ENCODE measurements around the gene HSPB6. TPM values are rescaled to one million over a fixed set of nuclear protein-coding genes. Genes with fewer than 3 reads are reported as not detected.

The HSPB6 gene
- total and polyA plus RNA-seq, 3 experiments from 2014 or later: not detected

DNA sequence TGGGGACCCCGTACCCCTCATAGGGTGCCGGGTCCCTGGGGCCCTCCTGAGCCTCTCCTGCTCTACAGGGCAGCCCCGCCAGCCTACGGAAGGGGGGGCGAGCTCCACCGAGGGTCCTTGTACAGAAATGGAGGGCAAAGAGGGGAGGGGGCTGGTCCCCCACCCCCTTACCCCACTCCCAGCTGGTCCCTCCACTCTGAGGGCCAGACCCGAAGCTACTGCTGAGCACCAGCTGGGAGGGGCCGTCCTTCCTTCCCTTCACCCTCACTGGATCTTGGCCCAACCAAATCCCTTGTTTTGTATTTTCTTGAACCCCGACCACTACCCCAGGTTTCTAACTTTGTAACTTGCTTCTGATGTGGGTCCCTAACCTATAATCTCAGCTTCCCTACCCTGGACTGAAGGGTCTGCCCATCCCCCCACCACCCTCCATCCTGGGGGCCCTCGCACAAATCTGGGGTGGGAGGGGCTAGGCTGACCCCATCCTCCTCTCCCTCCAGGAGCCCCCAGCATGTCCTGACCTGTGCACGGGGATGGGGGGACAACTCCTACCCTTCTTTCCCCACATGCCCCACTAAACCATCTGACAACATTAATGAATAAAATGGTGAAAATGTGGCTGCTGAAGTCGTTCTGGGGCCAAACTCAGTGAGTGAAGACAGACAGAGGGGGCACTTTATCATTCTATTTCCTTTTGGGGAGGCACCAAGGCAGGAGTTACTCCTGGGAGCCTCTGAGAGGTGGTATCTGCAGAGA lies 31.6 kb upstream of the HSPB6 start:
- H3K36me3 ChIP-seq (ENCODE audit: insufficient read depth, low read length): no peaks in the 10 kb centered on the region
- H3K4me1 ChIP-seq (ENCODE audit: insufficient read depth, low read length): no peaks in the 10 kb centered on the region
- Mint-ChIP-seq H3K4me1 (no peaks in the 10 kb centered on the region), H3K9me3 (no peaks in the 10 kb centered on the region), H3K27ac (peak overlapping the region in 2 of 8 donors; percentile 19 to 58), H3K36me3 (peaks cover 0 to 2% (median 0%) of the 10 kb centered on the region in 3 donors), H3K27me3 (peaks cover 1 to 8% of the 10 kb centered on the region in 2 donors), H3K4me3 (no peak overlapping the region)
- no peaks in the 10 kb centered on the region for H3K27me3 ChIP-seq (ENCODE audit: insufficient read depth, low read length, poor library complexity, severe bottlenecking)
- no peak for DNase-seq
- ChIA-PET POLR2A (no interaction called here), CTCF (no interaction called here)
- no peak overlapping the region for H3K27ac ChIP-seq (ENCODE audit: low read depth, low read length)
- H3K4me3 ChIP-seq (ENCODE audit: low read length): no peak overlapping the region
- H3K9me3 ChIP-seq (ENCODE audit: low read length): no peaks in the 10 kb centered on the region

DNA sequence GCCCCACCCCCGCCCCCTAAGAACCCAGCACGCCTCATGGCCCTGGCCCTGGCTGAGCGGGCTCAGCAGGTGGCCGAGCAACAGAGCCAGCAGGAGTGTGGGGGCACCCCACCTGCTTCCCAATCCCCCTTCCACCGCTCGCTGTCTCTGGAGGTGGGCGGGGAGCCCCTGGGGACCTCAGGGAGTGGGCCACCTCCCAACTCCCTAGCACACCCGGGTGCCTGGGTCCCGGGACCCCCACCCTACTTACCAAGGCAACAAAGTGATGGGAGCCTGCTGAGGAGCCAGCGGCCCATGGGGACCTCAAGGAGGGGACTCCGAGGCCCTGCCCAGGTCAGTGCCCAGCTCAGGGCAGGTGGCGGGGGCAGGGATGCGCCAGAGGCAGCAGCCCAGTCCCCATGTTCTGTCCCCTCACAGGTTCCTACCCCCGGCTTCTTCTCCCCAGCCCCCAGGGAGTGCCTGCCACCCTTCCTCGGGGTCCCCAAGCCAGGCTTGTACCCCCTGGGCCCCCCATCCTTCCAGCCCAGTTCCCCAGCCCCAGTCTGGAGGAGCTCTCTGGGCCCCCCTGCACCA lies 30.5 kb upstream of the HSPB6 start:
- Mint-ChIP-seq H3K9me3 (no peaks in the 10 kb centered on the region), H3K27ac (no peak overlapping the region), H3K27me3 (no peaks in the 10 kb centered on the region), H3K4me1 (peaks cover 0 to 2% (median 0%) of the 10 kb centered on the region in 3 donors), H3K4me3 (no peak overlapping the region), H3K36me3 (peaks cover 0 to 4% (median 3%) of the 10 kb centered on the region in 3 donors)
- Histone ChIP-seq H3K4me1 (ENCODE audit: insufficient read depth, low read length) (no peaks in the 10 kb centered on the region), H3K36me3 (ENCODE audit: insufficient read depth, low read length) (no peaks in the 10 kb centered on the region), H3K27ac (ENCODE audit: low read depth, low read length) (no peak overlapping the region), H3K27me3 (ENCODE audit: insufficient read depth, low read length, poor library complexity, severe bottlenecking) (no peaks in the 10 kb centered on the region), H3K4me3 (ENCODE audit: low read length) (no peak overlapping the region), H3K9me3 (ENCODE audit: low read length) (no peaks in the 10 kb centered on the region)
- ChIA-PET CTCF (interaction anchor here (0.6 kb wide), 1 partner anchor 95 kb away, joined by 3 read pairs; no protein-coding TSS in a partner anchor), POLR2A (no interaction called here)
- DNase-seq: no peak

DNA sequence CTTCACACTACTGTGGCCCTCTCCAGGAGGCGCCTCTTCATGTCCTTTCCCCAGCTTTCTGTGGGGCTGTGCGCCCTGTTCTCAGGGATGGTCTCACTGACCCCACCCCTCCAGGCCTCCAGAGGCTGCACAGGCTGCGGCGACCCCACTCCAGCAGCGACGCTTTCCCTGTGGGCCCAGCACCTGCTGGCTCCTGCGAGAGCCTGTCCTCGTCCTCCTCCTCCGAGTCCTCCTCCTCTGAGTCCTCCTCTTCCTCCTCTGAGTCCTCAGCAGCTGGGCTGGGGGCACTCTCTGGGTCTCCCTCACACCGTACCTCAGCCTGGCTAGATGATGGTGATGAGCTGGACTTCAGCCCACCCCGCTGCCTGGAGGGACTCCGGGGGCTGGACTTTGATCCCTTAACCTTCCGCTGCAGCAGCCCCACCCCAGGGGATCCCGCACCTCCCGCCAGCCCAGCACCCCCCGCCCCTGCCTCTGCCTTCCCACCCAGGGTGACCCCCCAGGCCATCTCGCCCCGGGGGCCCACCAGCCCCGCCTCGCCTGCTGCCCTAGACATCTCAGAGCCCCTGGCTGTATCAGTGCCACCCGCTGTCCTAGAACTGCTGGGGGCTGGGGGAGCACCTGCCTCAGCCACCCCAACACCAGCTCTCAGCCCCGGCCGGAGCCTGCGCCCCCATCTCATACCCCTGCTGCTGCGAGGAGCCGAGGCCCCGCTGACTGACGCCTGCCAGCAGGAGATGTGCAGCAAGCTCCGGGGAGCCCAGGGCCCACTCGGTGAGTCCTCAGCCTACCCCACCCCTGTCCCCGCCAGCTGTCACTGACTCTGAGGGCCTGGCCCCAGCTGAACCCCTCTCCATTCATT lies 29.7 kb upstream of the HSPB6 start:
- no peak overlapping the region for H3K4me3 ChIP-seq (ENCODE audit: low read length)
- ChIA-PET POLR2A (no interaction called here), CTCF (no interaction called here)
- Mint-ChIP-seq H3K4me3 (peak overlapping the region in 1 of 7 donors; percentile 37), H3K36me3 (peaks cover 0 to 4% (median 3%) of the 10 kb centered on the region in 3 donors), H3K27me3 (no peaks in the 10 kb centered on the region), H3K9me3 (no peaks in the 10 kb centered on the region), H3K27ac (peak overlapping the region in 1 of 8 donors; percentile 82), H3K4me1 (peaks cover 0 to 2% (median 0%) of the 10 kb centered on the region in 3 donors)
- H3K9me3 ChIP-seq (ENCODE audit: low read length): no peaks in the 10 kb centered on the region
- no peak for DNase-seq
- H3K27me3 ChIP-seq (ENCODE audit: insufficient read depth, low read length, poor library complexity, severe bottlenecking): no peaks in the 10 kb centered on the region
- H3K36me3 ChIP-seq (ENCODE audit: insufficient read depth, low read length): no peaks in the 10 kb centered on the region
- H3K4me1 ChIP-seq (ENCODE audit: insufficient read depth, low read length): no peaks in the 10 kb centered on the region
- no peak overlapping the region for H3K27ac ChIP-seq (ENCODE audit: low read depth, low read length)

DNA sequence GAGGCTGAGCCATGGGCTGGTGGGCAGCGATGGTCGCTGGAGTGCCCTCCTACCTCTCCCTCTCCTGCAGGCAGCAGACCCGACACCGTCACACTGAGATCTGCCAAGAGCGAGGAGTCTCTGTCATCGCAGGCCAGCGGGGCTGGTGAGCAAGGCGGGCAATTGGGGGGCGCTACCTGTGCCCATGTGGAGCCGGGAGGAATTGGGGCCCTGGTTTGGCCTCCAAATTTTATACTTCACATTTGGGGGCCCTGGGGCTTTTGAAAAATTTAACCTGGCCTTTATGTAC lies 28.5 kb upstream of the HSPB6 start:
- POLR2A ChIA-PET: no interaction called here
- Histone ChIP-seq H3K9me3 (ENCODE audit: low read length) (no peaks in the 10 kb centered on the region), H3K4me3 (ENCODE audit: low read length) (no peak overlapping the region), H3K36me3 (ENCODE audit: insufficient read depth, low read length) (no peaks in the 10 kb centered on the region), H3K27ac (ENCODE audit: low read depth, low read length) (no peak overlapping the region), H3K4me1 (ENCODE audit: insufficient read depth, low read length) (no peaks in the 10 kb centered on the region), H3K27me3 (ENCODE audit: insufficient read depth, low read length, poor library complexity, severe bottlenecking) (no peaks in the 10 kb centered on the region)
- Mint-ChIP-seq H3K9me3 (no peaks in the 10 kb centered on the region), H3K4me1 (peaks cover 0 to 2% (median 0%) of the 10 kb centered on the region in 3 donors), H3K27ac (no peak overlapping the region), H3K27me3 (no peaks in the 10 kb centered on the region), H3K36me3 (peaks cover 0 to 8% (median 4%) of the 10 kb centered on the region in 3 donors), H3K4me3 (peak overlapping the region in 1 of 7 donors; percentile 37)
- DNase-seq: no peak
- CTCF ChIA-PET: no interaction called here

DNA sequence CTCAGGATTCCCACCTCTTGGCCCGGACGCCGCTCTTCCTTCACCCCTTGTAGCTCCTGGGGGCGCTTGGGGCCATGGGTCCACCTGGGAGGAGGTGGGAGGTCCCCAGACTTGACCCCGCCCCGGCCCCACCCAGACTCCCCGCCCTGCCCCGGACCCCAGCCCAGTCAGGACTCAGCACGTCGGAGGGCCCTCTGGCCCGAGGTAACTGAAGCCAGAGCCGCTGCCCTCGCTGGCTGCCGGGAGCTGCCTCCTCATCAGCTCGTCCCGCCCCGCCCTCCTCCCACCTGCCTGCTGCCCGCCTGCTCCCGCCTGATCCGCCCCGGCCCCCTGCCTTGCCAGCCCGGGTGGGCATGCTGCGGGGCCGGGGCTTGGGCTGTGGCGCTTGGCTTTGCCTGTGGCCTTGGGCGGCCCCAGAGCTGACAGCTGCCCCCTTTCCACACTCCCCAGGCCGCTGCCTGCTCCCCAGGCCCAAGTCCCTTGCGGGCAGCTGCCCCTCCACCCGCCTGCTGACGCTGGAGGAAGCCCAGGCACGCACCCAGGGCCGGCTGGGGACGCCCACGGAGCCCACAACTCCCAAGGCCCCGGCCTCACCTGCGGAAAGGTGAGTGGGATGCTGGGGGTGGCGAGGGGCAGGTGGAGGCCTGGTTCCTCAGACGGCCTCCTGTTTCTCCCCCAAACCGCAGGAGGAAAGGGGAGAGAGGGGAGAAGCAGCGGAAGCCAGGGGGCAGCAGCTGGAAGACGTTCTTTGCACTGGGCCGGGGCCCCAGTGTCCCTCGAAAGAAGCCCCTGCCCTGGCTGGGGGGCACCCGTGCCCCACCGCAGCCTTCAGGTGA lies 27.9 kb upstream of the HSPB6 start:
- Mint-ChIP-seq H3K9me3 (no peaks in the 10 kb centered on the region), H3K36me3 (peaks cover 0 to 11% (median 4%) of the 10 kb centered on the region in 3 donors), H3K4me3 (no peak overlapping the region), H3K27ac (no peak overlapping the region), H3K4me1 (peaks cover 0 to 2% (median 0%) of the 10 kb centered on the region in 3 donors), H3K27me3 (no peaks in the 10 kb centered on the region)
- ChIA-PET CTCF (no interaction called here), POLR2A (no interaction called here)
- no peaks in the 10 kb centered on the region for H3K27me3 ChIP-seq (ENCODE audit: insufficient read depth, low read length, poor library complexity, severe bottlenecking)
- no peaks in the 10 kb centered on the region for H3K9me3 ChIP-seq (ENCODE audit: low read length)
- no peak for DNase-seq
- no peak overlapping the region for H3K4me3 ChIP-seq (ENCODE audit: low read length)
- no peaks in the 10 kb centered on the region for H3K36me3 ChIP-seq (ENCODE audit: insufficient read depth, low read length)
- H3K27ac ChIP-seq (ENCODE audit: low read depth, low read length): no peak overlapping the region
- H3K4me1 ChIP-seq (ENCODE audit: insufficient read depth, low read length): no peaks in the 10 kb centered on the region

DNA sequence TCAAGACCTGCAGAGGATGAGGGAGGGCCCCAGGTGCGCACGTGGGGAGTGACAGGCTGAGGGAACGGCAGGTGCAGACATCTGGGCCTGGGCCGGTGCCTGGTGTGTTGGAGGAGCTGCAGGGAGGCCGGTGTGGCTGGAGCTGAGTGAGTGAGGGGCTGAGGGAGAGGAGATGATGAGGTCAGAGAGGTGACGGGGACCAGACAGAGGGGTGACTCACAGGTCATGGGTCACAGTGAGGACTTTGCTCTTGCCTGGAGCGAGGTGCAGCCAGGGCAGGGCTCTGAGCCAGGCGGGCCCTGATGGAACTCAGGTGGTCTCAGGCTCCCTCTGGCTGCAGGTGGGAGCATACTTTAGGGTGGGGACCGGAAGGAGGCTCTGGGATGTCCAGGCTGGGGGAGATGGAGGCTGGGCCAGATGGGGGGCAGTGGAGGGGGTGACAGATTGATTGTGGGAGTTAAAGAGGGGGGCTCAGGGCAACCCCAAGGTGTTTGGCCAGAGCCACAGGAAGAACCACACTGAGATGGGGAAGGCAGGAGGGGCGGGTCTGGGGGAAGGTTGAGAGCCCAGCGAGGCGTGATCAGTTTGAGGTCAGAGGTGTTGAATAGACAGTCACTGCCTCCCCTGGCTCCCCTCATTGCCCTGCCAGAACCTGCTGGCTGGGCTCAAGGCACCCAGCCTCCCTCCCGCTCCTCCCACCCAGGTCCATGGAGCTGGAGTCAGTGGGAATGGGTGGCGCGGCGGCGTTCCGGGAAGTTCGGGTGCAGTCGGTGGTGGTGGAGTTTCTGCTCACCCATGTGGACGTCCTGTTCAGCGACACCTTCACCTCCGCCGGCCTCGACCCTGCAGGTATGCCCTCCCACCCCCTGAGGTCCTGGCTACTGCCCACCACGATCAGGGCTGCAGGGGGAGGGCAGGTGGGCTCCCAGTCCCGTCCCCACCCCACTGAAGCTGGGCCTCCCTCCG lies 26.9 kb upstream of the HSPB6 start:
- H3K9me3 Mint-ChIP-seq: no peaks in the 10 kb centered on the region
- no peaks in the 10 kb centered on the region for H3K27me3 ChIP-seq (ENCODE audit: insufficient read depth, low read length, poor library complexity, severe bottlenecking)
- H3K4me3 ChIP-seq (ENCODE audit: low read length): no peak overlapping the region
- ChIA-PET CTCF (no interaction called here), POLR2A (no interaction called here)
- no peak overlapping the region for H3K27ac ChIP-seq (ENCODE audit: low read depth, low read length)
- no peaks in the 10 kb centered on the region for H3K9me3 ChIP-seq (ENCODE audit: low read length)
- no peaks in the 10 kb centered on the region for H3K4me1 ChIP-seq (ENCODE audit: insufficient read depth, low read length)
- DNase-seq: no peak
- no peaks in the 10 kb centered on the region for H3K36me3 ChIP-seq (ENCODE audit: insufficient read depth, low read length)
- H3K27me3 Mint-ChIP-seq: no peaks in the 10 kb centered on the region
- H3K4me1 Mint-ChIP-seq: peaks cover 0 to 2% (median 0%) of the 10 kb centered on the region in 3 donors
- H3K36me3 Mint-ChIP-seq: peaks cover 0 to 16% (median 4%) of the 10 kb centered on the region in 3 donors
- H3K27ac Mint-ChIP-seq: peak overlapping the region in 3 of 8 donors; percentile 15 to 58 (median 55)
- no peak overlapping the region for H3K4me3 Mint-ChIP-seq

DNA sequence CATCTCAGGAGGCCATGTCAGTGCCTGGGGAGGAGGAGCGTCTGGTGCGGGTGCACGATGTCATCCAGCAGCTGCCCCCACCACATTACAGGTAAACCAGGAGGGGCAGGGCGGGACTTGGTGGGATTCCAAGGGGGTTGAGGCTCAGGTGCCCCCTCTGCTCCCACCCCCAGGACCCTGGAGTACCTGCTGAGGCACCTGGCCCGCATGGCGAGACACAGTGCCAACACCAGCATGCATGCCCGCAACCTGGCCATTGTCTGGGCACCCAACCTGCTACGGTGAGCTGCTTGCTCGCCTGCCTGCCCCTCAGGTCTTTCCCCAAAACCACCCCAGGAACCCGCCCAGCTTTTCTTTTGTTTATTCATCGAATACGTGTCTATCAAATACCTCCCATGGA lies 25.8 kb upstream of the HSPB6 start:
- H3K27me3 Mint-ChIP-seq: no peaks in the 10 kb centered on the region
- no peak for DNase-seq
- CTCF ChIA-PET: no interaction called here
- H3K27ac ChIP-seq (ENCODE audit: low read depth, low read length): no peak overlapping the region
- peaks cover 0 to 2% (median 0%) of the 10 kb centered on the region in 3 donors for H3K4me1 Mint-ChIP-seq
- H3K9me3 ChIP-seq (ENCODE audit: low read length): no peaks in the 10 kb centered on the region
- no peak overlapping the region for H3K27ac Mint-ChIP-seq
- H3K4me3 Mint-ChIP-seq: no peak overlapping the region
- H3K4me3 ChIP-seq (ENCODE audit: low read length): no peak overlapping the region
- H3K4me1 ChIP-seq (ENCODE audit: insufficient read depth, low read length): no peaks in the 10 kb centered on the region
- H3K36me3 Mint-ChIP-seq: peaks cover 0 to 16% (median 4%) of the 10 kb centered on the region in 3 donors
- no peaks in the 10 kb centered on the region for H3K9me3 Mint-ChIP-seq
- POLR2A ChIA-PET: no interaction called here
- no peaks in the 10 kb centered on the region for H3K36me3 ChIP-seq (ENCODE audit: insufficient read depth, low read length)
- no peaks in the 10 kb centered on the region for H3K27me3 ChIP-seq (ENCODE audit: insufficient read depth, low read length, poor library complexity, severe bottlenecking)

Data from CD8-positive, alpha-beta memory T cell (primary cell).